HS-5 (cell line): ENCODE measurements around the gene RDH16.
"Not testable (repeated sequence)": the region's sequence is repeated elsewhere in the genome, so short reads cannot be mapped to it uniquely, and the experiment has no call there.

Source experiments
- DNase-seq: peaks from one replicate; pipeline ENCODE4 v3.0.0-alpha.2; 2012; ENCODE audit warnings: low read depth

The RDH16 gene

GRCh38 chr12:56989861-56990610 lies 32.6 kb upstream of the RDH16 start:
- no peak for DNase-seq

DNA sequence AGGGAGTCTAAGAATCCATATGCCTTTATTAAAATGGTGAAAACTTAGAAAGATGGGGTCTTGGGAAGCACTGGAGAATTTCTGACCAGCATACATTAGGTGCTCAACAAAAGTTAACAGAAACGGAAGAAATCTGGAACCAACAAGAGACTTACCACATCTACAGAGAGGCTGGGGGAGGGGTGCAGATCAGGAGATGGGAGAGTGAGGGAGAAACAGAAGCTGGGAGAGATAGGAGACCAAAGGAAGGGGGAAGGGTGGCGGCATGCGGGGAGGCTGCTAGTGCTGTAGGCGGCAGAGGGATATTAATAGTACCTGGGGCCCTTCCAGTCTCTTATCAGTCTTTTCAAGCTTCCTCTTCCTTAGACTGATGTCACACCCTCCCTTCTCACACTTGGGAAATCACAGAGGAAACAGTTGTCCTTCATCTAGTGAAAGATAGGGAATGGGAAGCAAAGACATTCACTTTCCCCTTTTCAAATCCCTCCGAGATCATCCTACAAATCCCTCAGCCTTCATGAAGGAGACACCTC lies 30.9 kb upstream of the RDH16 start:
- DNase-seq, result no peak

- no peak for DNase-seq
Observed at GRCh38 chr12:56987551-56988053, 30.2 kb upstream of the RDH16 start.

DNA sequence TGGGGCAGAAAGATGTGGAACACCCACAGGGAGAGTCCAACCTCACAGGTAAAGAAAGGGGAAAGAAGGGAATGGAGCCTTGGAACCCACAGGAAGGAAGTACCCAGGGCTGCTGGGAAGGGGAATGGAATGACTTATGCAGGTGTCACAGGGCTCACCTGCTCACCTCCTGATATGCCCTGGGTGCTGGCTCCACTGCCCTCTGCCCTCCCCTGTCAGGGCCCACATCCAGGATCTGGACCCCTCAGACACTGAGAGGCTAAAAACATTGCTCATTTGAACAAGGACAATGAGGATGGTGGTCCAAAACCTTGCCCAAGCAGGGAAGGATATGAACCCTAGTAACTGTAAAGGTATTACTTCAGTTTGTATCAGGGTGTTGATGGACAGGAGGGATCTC lies 29.6 kb upstream of the RDH16 start:
- no peak for DNase-seq

- not testable (repeated sequence) for DNase-seq
Observed at GRCh38 chr12:56985714-56986113, 28.3 kb upstream of the RDH16 start.

- no peak for DNase-seq
Observed at GRCh38 chr12:56983386-56983785, 26.0 kb upstream of the RDH16 start.

GRCh38 chr12:56982578-56983236 lies 25.3 kb upstream of the RDH16 start:
- DNase-seq, result not testable (repeated sequence)

- no peak for DNase-seq
Observed at GRCh38 chr12:56980941-56981530, 23.6 kb upstream of the RDH16 start.

GRCh38 chr12:56980268-56980667 lies 22.9 kb upstream of the RDH16 start:
- no peak for DNase-seq

GRCh38 chr12:56979628-56980027 lies 22.2 kb upstream of the RDH16 start:
- DNase-seq, result no peak

DNA sequence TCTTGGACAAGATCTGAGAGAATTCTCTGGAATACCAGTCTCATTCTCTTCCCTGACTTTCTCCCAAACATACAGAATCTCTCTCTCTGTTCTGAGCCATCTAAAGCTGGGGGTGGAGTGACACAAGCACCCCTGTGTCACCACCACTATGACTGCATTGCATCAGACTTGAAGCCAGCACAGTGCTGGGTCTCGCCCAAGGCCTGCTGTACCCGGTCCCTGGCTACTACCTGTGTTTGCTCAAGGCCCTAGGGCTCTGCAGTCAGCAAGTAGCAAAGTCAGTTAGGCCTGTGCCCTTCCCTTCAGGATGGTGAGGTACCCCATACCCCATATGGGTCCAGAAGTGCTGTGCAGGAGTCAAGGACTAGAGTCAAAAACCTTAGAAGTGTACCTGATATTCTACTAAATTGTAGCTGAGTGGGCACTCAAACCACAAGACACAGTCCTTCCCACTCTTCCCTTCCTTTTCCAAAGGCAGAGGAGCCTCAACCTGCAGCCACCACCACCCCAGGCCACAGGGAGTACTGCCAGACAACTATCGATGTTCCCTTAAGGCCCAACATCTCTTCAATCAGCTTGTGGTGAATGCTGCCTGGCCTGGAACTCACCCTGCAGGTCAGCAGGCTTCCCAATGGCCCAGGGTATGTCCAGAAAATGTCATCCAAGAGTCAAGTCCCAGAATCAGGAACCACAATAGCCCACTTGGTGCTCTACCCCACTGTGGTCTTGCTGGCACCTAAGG lies 21.2 kb upstream of the RDH16 start:
- no peak for DNase-seq

DNA sequence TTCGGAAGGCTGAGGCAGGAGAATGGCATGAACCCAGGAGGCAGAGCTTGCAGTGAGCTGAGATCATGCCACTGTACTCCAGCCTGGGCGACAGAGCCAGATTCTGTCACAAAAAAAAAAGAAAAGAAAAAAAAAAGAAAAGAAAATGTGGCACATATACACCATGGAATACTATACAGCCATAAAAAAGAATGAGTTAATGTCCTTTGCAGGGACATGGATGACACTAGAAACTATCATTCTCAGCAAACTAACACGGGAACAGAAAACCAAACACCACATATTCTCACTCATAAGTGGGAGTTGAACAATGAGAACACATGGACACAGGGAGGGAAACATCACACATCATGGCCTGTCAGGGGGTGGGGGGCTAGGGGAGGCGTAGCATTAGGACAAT lies 20.0 kb upstream of the RDH16 start:
- not testable (repeated sequence) for DNase-seq

DNA sequence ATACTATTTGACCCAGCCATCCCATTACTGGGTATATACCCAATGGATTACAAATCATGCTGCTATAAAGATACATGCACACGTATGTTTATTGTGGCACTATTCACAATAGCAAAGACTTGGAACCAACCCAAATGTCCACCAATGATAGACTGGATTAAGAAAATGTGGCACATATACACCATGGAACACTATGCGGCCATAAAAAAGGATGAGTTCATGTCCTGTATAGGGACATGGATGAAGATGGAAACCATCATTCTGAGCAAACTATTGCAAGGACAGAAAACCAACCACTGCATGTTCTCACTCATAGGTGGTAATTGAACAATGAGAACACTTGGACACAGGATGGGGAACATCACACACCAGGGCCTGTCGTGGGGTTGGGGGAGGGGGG lies 16.8 kb upstream of the RDH16 start:
- not testable (repeated sequence) for DNase-seq

- not testable (repeated sequence) for DNase-seq
Observed at GRCh38 chr12:56968910-56969309, 11.5 kb upstream of the RDH16 start.

- DNase-seq, result not testable (repeated sequence)
Observed at GRCh38 chr12:56965997-56966642, 8.7 kb upstream of the RDH16 start.

- DNase-seq, result not testable (repeated sequence)
Observed at GRCh38 chr12:56965124-56965523, 7.7 kb upstream of the RDH16 start.

- DNase-seq, result not testable (repeated sequence)
Observed at GRCh38 chr12:56963557-56963956, 6.1 kb upstream of the RDH16 start.

- DNase-seq, result not testable (repeated sequence)
Observed at GRCh38 chr12:56962247-56962646, 4.8 kb upstream of the RDH16 start.

DNA sequence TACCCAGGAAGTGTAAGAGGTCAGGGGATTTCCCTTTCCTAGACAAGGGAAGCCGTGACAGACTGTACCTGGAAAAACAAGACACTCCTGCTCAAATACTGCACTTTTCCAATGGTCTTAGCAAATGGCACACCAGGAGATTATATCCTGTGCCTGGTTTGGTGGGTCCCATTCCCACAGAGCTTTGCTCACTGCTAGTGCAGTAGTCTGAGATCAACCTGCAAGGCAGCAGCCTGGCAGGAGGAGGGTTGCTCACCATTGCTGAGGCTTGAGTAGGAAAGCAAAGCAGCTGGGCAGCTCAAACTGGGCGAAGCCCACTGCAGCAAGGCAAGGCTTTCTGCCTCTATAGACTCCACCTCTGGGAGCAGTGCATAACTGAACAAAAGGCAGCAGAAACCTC lies 1.0 kb upstream of the RDH16 start:
- DNase-seq, result no peak

- no peak for DNase-seq
Observed at GRCh38 chr12:56955631-56956256, 1.7 kb downstream of the RDH16 start.

GRCh38 chr12:56954958-56955355 lies 2.5 kb downstream of the RDH16 start:
- no peak for DNase-seq
